H1 (cell line): ENCODE results near the gene USP50. TPM values are rescaled to one million over a fixed set of nuclear protein-coding genes. Genes with fewer than 3 reads are reported as not detected.

ENCODE experiments used
- CTCF ChIA-PET: fragments of 300-600 bp; sonication (Branson Sonifier 250); formaldehyde crosslinking; loops from one replicate; lab custom pipeline; 2021; ENCODE audit not compliant: partially characterized antibody; lab: Charles Lee
- POLR2A ChIA-PET: fragments of 300-600 bp; sonication (Branson Sonifier 250); formaldehyde crosslinking; loops from one replicate; lab custom pipeline; 2021; ENCODE audit warnings: inconsistent platforms; ENCODE audit not compliant: partially characterized antibody; lab: Charles Lee
- DNase-seq, 2 experiments: peaks; one replicate each; pipeline versions ENCODE4 v3.0.0 to v3.0.0-alpha.2; 2010 to 2022; ENCODE audit warnings: low spot score in 2 of 2, low read depth in 1 of 2, mixed read lengths in 1 of 2
- FAIRE-seq: peaks from 2 replicates; lab custom pipeline; 2011; peaks lifted over from hg19 to GRCh38; lab: Jason Lieb, UNC
- H2AFZ ChIP-seq: 2 replicates; pipeline ENCODE4 v1.8.1; 2012; ENCODE audit warnings: low read length, inconsistent platforms
- H2AK5ac ChIP-seq: 2 replicates; pipeline ENCODE4 v1.6.1; 2013; ENCODE audit warnings: low read depth, low read length
- H2BK120ac ChIP-seq: replicated peaks from 2 replicates; pipeline ENCODE3; 2013; ENCODE audit warnings: low read depth, low read length, inconsistent platforms
- H2BK12ac ChIP-seq: 2 replicates; pipeline ENCODE4 v1.6.1; 2013; ENCODE audit warnings: low read depth, low read length
- H2BK15ac ChIP-seq: 2 replicates; pipeline ENCODE4 v1.6.1; 2013; ENCODE audit warnings: low read length
- H2BK20ac ChIP-seq: 2 replicates; pipeline ENCODE4 v1.6.1; 2013; ENCODE audit warnings: low read length
- H2BK5ac ChIP-seq: 2 replicates; pipeline ENCODE4 v1.6.1; 2013; ENCODE audit warnings: low read depth, low read length
- H3K14ac ChIP-seq: 2 replicates; pipeline ENCODE4 v1.6.1; 2013; ENCODE audit warnings: inconsistent platforms; ENCODE audit not compliant: insufficient read length
- H3K18ac ChIP-seq: 2 replicates; pipeline ENCODE4 v1.6.1; 2013; ENCODE audit warnings: low read length; ENCODE audit errors: extremely low read depth
- H3K23ac ChIP-seq: 2 replicates; pipeline ENCODE4 v1.6.1; 2013; ENCODE audit warnings: inconsistent platforms; ENCODE audit not compliant: insufficient read length
- H3K23me2 ChIP-seq: 2 replicates; pipeline ENCODE4 v1.6.1; 2013; ENCODE audit warnings: low read depth, low read length
- H3K27ac ChIP-seq: 2 replicates; pipeline ENCODE4 v1.6.1; 2011; ENCODE audit warnings: low read depth, low read length, inconsistent platforms
- H3K27me3 ChIP-seq, 4 experiments: replicated peaks in 1 of 4; 1 replicate in 1 of 4; 2 replicates in 3 of 4; pipeline versions ENCODE4 v1.6.1 to v1.8.1; 2011 to 2013; ENCODE audit warnings: low read length in 3 of 4, mild to moderate bottlenecking in 3 of 4, inconsistent platforms in 2 of 4, mixed read lengths in 2 of 4, moderate library complexity in 1 of 4; ENCODE audit not compliant: control insufficient read depth in 3 of 4, insufficient read depth in 3 of 4; ENCODE audit errors: extremely low read depth in 1 of 4
- H3K36me3 ChIP-seq, 4 experiments: 2 replicates each; pipeline versions ENCODE4 v1.6.1 to v1.8.1; 2011 to 2013; ENCODE audit warnings: mild to moderate bottlenecking in 4 of 4, low read length in 3 of 4, moderate library complexity in 2 of 4, control low read depth in 1 of 4, inconsistent platforms in 1 of 4; ENCODE audit not compliant: insufficient read depth in 4 of 4, control insufficient read depth in 2 of 4
- H3K4ac ChIP-seq: replicated peaks from 2 replicates; pipeline ENCODE3; 2013; ENCODE audit warnings: low read length, low read depth, mixed read lengths, inconsistent platforms; ENCODE audit not compliant: insufficient read length
- H3K4me1 ChIP-seq, 4 experiments: replicated peaks in 1 of 4; 1 replicate in 1 of 4; 2 replicates in 3 of 4; pipeline versions ENCODE4 v1.6.1 to v1.8.1; 2011 to 2013; ENCODE audit warnings: low read length in 3 of 4, inconsistent platforms in 2 of 4, mixed read lengths in 1 of 4; ENCODE audit not compliant: insufficient read depth in 4 of 4, control insufficient read depth in 3 of 4
- H3K4me2 ChIP-seq, 2 experiments: 2 replicates each; pipeline versions ENCODE4 v1.6.1 to v1.8.1; 2011 to 2013; ENCODE audit warnings: low read depth in 2 of 2, low read length in 2 of 2, control low read depth in 1 of 2, inconsistent platforms in 1 of 2, mild to moderate bottlenecking in 1 of 2; ENCODE audit not compliant: insufficient read depth in 1 of 2
- H3K4me3 ChIP-seq, 4 experiments: fragments of 200-600, 300-600 bp in 1 of 4; sonication (generic), shearing (Covaris generic), sonication (Bioruptor Twin) in 1 of 4; 2 replicates each; pipeline versions ENCODE4 v1.5.1 to v1.8.1; 2011 to 2016; ENCODE audit warnings: low read length in 4 of 4, low read depth in 3 of 4, control low read depth in 2 of 4, inconsistent platforms in 2 of 4, mild to moderate bottlenecking in 2 of 4, mixed read lengths in 1 of 4, moderate library complexity in 1 of 4; ENCODE audit not compliant: insufficient read depth in 2 of 4; ENCODE audit errors: extremely low read depth in 1 of 4
- H3K56ac ChIP-seq: replicated peaks from 2 replicates; pipeline ENCODE3; 2013; ENCODE audit warnings: low read depth, mild to moderate bottlenecking, mixed read lengths, low read length, inconsistent platforms; ENCODE audit not compliant: insufficient read length
- H3K79me1 ChIP-seq: 2 replicates; pipeline ENCODE4 v1.6.1; 2013; ENCODE audit warnings: low read depth, low read length, control low read depth
- H3K79me2 ChIP-seq, 2 experiments: 2 replicates each; pipeline versions ENCODE4 v1.6.1 to v1.8.1; 2012 to 2013; ENCODE audit warnings: low read length in 2 of 2, mild to moderate bottlenecking in 2 of 2, inconsistent platforms in 1 of 2; ENCODE audit not compliant: insufficient read depth in 2 of 2, control insufficient read depth in 1 of 2
- H3K9ac ChIP-seq, 4 experiments: replicated peaks in 1 of 4; 1 replicate in 1 of 4; 2 replicates in 3 of 4; pipeline versions ENCODE4 v1.6.1 to v1.8.1; 2011 to 2013; ENCODE audit warnings: low read depth in 3 of 4, low read length in 3 of 4, control low read depth in 2 of 4, mild to moderate bottlenecking in 2 of 4, moderate library complexity in 2 of 4, inconsistent platforms in 1 of 4; ENCODE audit errors: extremely low read depth in 1 of 4
- H3K9me3 ChIP-seq, 2 experiments: 2 replicates each; pipeline versions ENCODE4 v1.6.1 to v1.8.1; 2012 to 2013; ENCODE audit warnings: mild to moderate bottlenecking in 2 of 2, moderate library complexity in 2 of 2, control low read depth in 1 of 2, inconsistent platforms in 1 of 2, low read depth in 1 of 2, low read length in 1 of 2, mixed read lengths in 1 of 2; ENCODE audit not compliant: insufficient read depth in 2 of 2
- H4K20me1 ChIP-seq, 2 experiments: replicated peaks in 1 of 2; 2 replicates each; pipeline versions ENCODE3 to v1.8.1; 2011 to 2013; ENCODE audit warnings: inconsistent platforms in 2 of 2, low read length in 2 of 2, mild to moderate bottlenecking in 1 of 2; ENCODE audit not compliant: insufficient read depth in 2 of 2, control insufficient read depth in 1 of 2
- H4K5ac ChIP-seq: 2 replicates; pipeline ENCODE4 v1.6.1; 2013; ENCODE audit warnings: low read length, low read depth, mixed read lengths, inconsistent platforms; ENCODE audit not compliant: insufficient read length
- H4K8ac ChIP-seq: 2 replicates; pipeline ENCODE4 v1.8.0; 2013; ENCODE audit warnings: mild to moderate bottlenecking, moderate library complexity, low read length, inconsistent platforms; ENCODE audit not compliant: insufficient read depth; ENCODE audit errors: extremely low read depth
- H4K91ac ChIP-seq: replicated peaks from 2 replicates; pipeline ENCODE3; 2013; ENCODE audit warnings: low read length, mixed read lengths, inconsistent platforms; ENCODE audit not compliant: insufficient read length
- CBX5 ChIP-seq: fragments of 300-800, 300-1000 bp; sonication (generic); IDR thresholded peaks from 2 replicates; pipeline ENCODE4 v1.7.1; 2016; ENCODE audit warnings: antibody characterized with exemption, low read length, low read depth
- CTBP2 ChIP-seq: IDR thresholded peaks from 2 replicates; pipeline ENCODE4 v1.7.0; 2011; ENCODE audit warnings: borderline replicate concordance, mild to moderate bottlenecking, moderate library complexity, mixed read lengths, low read length; ENCODE audit not compliant: insufficient read depth, insufficient read length
- E2F6 ChIP-seq: IDR thresholded peaks from 2 replicates; pipeline ENCODE4 v1.6.1; 2012; ENCODE audit warnings: inconsistent platforms
- EZH2 ChIP-seq: fragments of 200-600 bp; sonication (generic); IDR thresholded peaks from 2 replicates; pipeline ENCODE4 v1.7.1; 2012; ENCODE audit warnings: low read depth, mild to moderate bottlenecking, moderate library complexity, low read length, inconsistent platforms; ENCODE audit not compliant: severe bottlenecking
- GABPA ChIP-seq: IDR thresholded peaks from 2 replicates; pipeline ENCODE4 v1.6.1; 2011; ENCODE audit warnings: mild to moderate bottlenecking, low read length, moderate library complexity, borderline replicate concordance; ENCODE audit not compliant: insufficient read depth
- JUND ChIP-seq: IDR thresholded peaks from 2 replicates; pipeline ENCODE4 v1.6.1; 2011; ENCODE audit warnings: mild to moderate bottlenecking, improper control_type of control experiment, low read length
- KDM4A ChIP-seq: IDR thresholded peaks from one replicate; pipeline ENCODE4 v1.7.1; 2012; ENCODE audit warnings: low read depth, mild to moderate bottlenecking, moderate library complexity, low read length, inconsistent platforms; ENCODE audit not compliant: severe bottlenecking
- MAX ChIP-seq: IDR thresholded peaks from 2 replicates; pipeline ENCODE4 v1.6.1; 2012; ENCODE audit warnings: inconsistent platforms
- NRF1 ChIP-seq: IDR thresholded peaks from 2 replicates; pipeline ENCODE4 v1.6.1; 2011; ENCODE audit warnings: mild to moderate bottlenecking, low read depth, low read length, improper control_type of control experiment
- RBBP5 ChIP-seq: IDR thresholded peaks from 2 replicates; pipeline ENCODE4 v1.7.1; 2012; ENCODE audit warnings: low read depth, mild to moderate bottlenecking, inconsistent platforms, low read length, moderate library complexity, borderline replicate concordance
- RXRA ChIP-seq: IDR thresholded peaks from 2 replicates; pipeline ENCODE4 v1.6.1; 2011; ENCODE audit warnings: low read depth, mild to moderate bottlenecking, low read length, moderate library complexity; ENCODE audit not compliant: insufficient read depth
- SP1 ChIP-seq: IDR thresholded peaks from 2 replicates; pipeline ENCODE4 v1.6.1; 2011; ENCODE audit warnings: low read depth, low read length
- SUZ12 ChIP-seq: fragments of 200-600 bp; sonication (generic); IDR thresholded peaks from 2 replicates; pipeline ENCODE4 v1.6.1; 2012; ENCODE audit warnings: mild to moderate bottlenecking, inconsistent platforms, low read length, moderate library complexity, mixed read lengths
- TCF12 ChIP-seq: IDR thresholded peaks from 2 replicates; pipeline ENCODE4 v1.6.1; 2011; ENCODE audit warnings: low read depth, mild to moderate bottlenecking, low read length
- WGBS, 2 experiments: shearing (Covaris generic) in 1 of 2; methylation state at CpG; one replicate each; pipeline versions ENCODE4 v1.1.6 to v1.1.7; 2013 to 2015; ENCODE audit warnings: low lambda C conversion rate in 2 of 2, mixed read lengths in 2 of 2, inconsistent platforms in 1 of 2, low coverage in 1 of 2, missing lambda C conversion rate in 1 of 2; ENCODE audit not compliant: insufficient replicate concordance in 2 of 2, insufficient coverage in 1 of 2, insufficient read length in 1 of 2; ENCODE audit errors: extremely low coverage in 1 of 2, missing lambda C conversion rate in 1 of 2; 5-methylcytosine and 5-hydroxymethylcytosine counted together
- polyA plus RNA-seq, 7 experiments: library from polyadenylated mRNA; depleted of rRNA in 3 of 7; stranded (reverse) in 5 of 7; unstranded in 2 of 7; fragments of >200 nt in 5 of 7; fragments of 200-250 nt in 2 of 7; gene quantifications; 1 replicate in 5 of 7; 2 replicates in 1 of 7; 4 replicates in 1 of 7; pipeline versions ENCODE4 v1.2.1 to v1.2.3, GENCODE V29; 2011 to 2013; ENCODE audit warnings: missing spikeins in 2 of 7, mixed read lengths in 2 of 7
- total RNA-seq: library from RNA; stranded (reverse); fragmentation: NEBNext Ultra II Directional; extraction: Animal tissue kit (Norgen Biotek cat#: 25700); gene quantifications from 2 replicates; pipeline ENCODE4 v1.2.1, GENCODE V29; 2021

USP50 gene
- total and polyA plus RNA-seq, 2 of the 8 experiments (the other 6 are each of a cell fraction or from before 2014, with no cell fraction given), result not detected

GRCh38 chr15:50501815-50502214, 44.7 kb downstream of the USP50 start:
- DNase-seq (no peak), FAIRE-seq (no peak)
- no peak overlapping the region for H3K56ac ChIP-seq
- H2BK20ac ChIP-seq, result no peak overlapping the region
- no peak overlapping the region for H3K27ac ChIP-seq
- POLR2A ChIA-PET, result no interaction called here
- no peak overlapping the region for H2AFZ ChIP-seq
- peaks cover 0 to 3% (median 2%) of the 10 kb centered on the region in 4 experiments; a peak in 2 of 7 replicates for H3K4me1 ChIP-seq
- no peak overlapping the region for H3K9ac ChIP-seq
- no peaks in the 10 kb centered on the region for H3K79me1 ChIP-seq
- H3K9me3 ChIP-seq, result no peaks in the 10 kb centered on the region
- H2BK5ac ChIP-seq, result no peak overlapping the region
- no peaks in the 10 kb centered on the region for H3K27me3 ChIP-seq
- no peaks in the 10 kb centered on the region for H3K23me2 ChIP-seq
- no peak overlapping the region for H3K4ac ChIP-seq
- H3K14ac ChIP-seq, result no peak overlapping the region
- no peak overlapping the region for H4K91ac ChIP-seq
- H2AK5ac ChIP-seq, result no peak overlapping the region
- no peak overlapping the region for H3K4me2 ChIP-seq
- H2BK15ac ChIP-seq, result no peak overlapping the region
- 97% methylated on average over 4 of the region's 4 CpGs; no CpG with 5 or more reads in 1 of the 2 experiments for WGBS, 2 experiments
- H4K8ac ChIP-seq, result no peak overlapping the region
- peaks cover 0 to 34% (median 12%) of the 10 kb centered on the region in 4 experiments; a peak in 6 of 8 replicates for H3K36me3 ChIP-seq
- no peak overlapping the region for H4K5ac ChIP-seq
- H3K4me3 ChIP-seq, result no peak overlapping the region
- H2BK12ac ChIP-seq, result no peak overlapping the region
- H3K79me2 ChIP-seq, result no peaks in the 10 kb centered on the region
- no peak overlapping the region for H3K23ac ChIP-seq
- no peaks in the 10 kb centered on the region for H4K20me1 ChIP-seq
- no peak overlapping the region for H2BK120ac ChIP-seq
- CTCF ChIA-PET, result no interaction called here
- H3K18ac ChIP-seq, result no peak overlapping the region
- TF ChIP-seq NRF1, result no peak
- TF ChIP-seq TCF12, result no peak
- no peak for TF ChIP-seq JUND
- no peak for TF ChIP-seq CTBP2
- TF ChIP-seq GABPA, result no peak
- TF ChIP-seq SUZ12, result no peak
- no peak for TF ChIP-seq MAX
- no peak for TF ChIP-seq CBX5
- no peak for TF ChIP-seq EZH2
- no peak for TF ChIP-seq E2F6
- TF ChIP-seq RXRA, result no peak
- TF ChIP-seq KDM4A, result no peak
- TF ChIP-seq RBBP5, result no peak
- no peak for TF ChIP-seq SP1
